Body of pancreas (tissue), 4 donors: ENCODE measurements around the gene MTMR3. TPM values are rescaled to one million over a fixed set of nuclear protein-coding genes. Genes with fewer than 3 reads are reported as not detected.
"Not testable (repeated sequence)": the region's sequence is repeated elsewhere in the genome, so short reads cannot be mapped to it uniquely, and the experiment has no call there.

Experiments
- ATAC-seq: fragments of 150-250 bp; one replicate; pipeline ENCODE4 v1.9.1; 2016
- DNase-seq, 4 donors: peaks; one replicate each; pipeline ENCODE4 v3.0.0-alpha.2; 2019
- H3K27ac ChIP-seq, 4 donors: fragments of 200-600 bp; sonication (generic); 1 replicate in 3 of 4; 2 replicates in 1 of 4; pipeline versions ENCODE4 v1.5.1 to v1.6.1; 2016 to 2019; ENCODE audit warnings: mild to moderate bottlenecking in 1 of 4, mixed read lengths in 1 of 4, moderate library complexity in 1 of 4
- H3K27me3 ChIP-seq, 2 donors: fragments of 200-600 bp; sonication (generic); one replicate each; pipeline ENCODE4 v1.6.0; 2016; ENCODE audit warnings: mild to moderate bottlenecking in 1 of 2
- H3K36me3 ChIP-seq, 2 donors: fragments of 200-600 bp; sonication (generic); replicated peaks in 1 of 2; 2 replicates each; pipeline ENCODE4 v1.5.1; 2016; ENCODE audit warnings: low read depth in 2 of 2; ENCODE audit not compliant: insufficient read depth in 1 of 2
- H3K4me1 ChIP-seq: fragments of 200-600 bp; sonication (generic); one replicate; pipeline ENCODE4 v1.6.0; 2016
- H3K4me3 ChIP-seq, 2 donors: fragments of 200-600 bp; sonication (generic); 1 replicate in 1 of 2; 2 replicates in 1 of 2; pipeline ENCODE4 v1.5.1; 2016 to 2019
- H3K9me3 ChIP-seq, 3 donors: fragments of 200-600 bp; sonication (generic); 1 replicate in 2 of 3; 2 replicates in 1 of 3; pipeline ENCODE4 v1.5.1; 2016
- POLR2A ChIP-seq, 3 donors: fragments of 450-650 bp; IDR thresholded peaks; one replicate each; pipeline ENCODE4 v1.6.1; 2016; ENCODE audit warnings: antibody characterized with exemption in 3 of 3, mild to moderate bottlenecking in 2 of 3
- WGBS, 2 donors: methylation state at CpG; one replicate each; pipeline ENCODE4 v1.1.5; 2017; 5-methylcytosine and 5-hydroxymethylcytosine counted together
- intact Hi-C: fragments of 100-400 bp; cut with DNase I; formaldehyde crosslinking; loops from one replicate; pipeline ENCODE4 v1.15.1; 2023
- total RNA-seq, 2 donors: library from RNA; depleted of rRNA; stranded (reverse); fragments of >200 nt; gene quantifications; one replicate each; pipeline ENCODE4 v1.1.0, GENCODE V29; 2016
- TF ChIP-seq, protein P1 (sequence below), 7 experiments: fragments of 450-650 bp in 4 of 7; fragments of 200-600 bp in 3 of 7; sonication (generic) in 3 of 7; IDR thresholded peaks; one replicate each; pipeline ENCODE4 v1.5.1; 2016 to 2019; ENCODE audit warnings: antibody characterized with exemption in 7 of 7

Gene MTMR3
- total RNA-seq, 2 donors from 2014 or later = 37.9 to 46.7 TPM

DNA sequence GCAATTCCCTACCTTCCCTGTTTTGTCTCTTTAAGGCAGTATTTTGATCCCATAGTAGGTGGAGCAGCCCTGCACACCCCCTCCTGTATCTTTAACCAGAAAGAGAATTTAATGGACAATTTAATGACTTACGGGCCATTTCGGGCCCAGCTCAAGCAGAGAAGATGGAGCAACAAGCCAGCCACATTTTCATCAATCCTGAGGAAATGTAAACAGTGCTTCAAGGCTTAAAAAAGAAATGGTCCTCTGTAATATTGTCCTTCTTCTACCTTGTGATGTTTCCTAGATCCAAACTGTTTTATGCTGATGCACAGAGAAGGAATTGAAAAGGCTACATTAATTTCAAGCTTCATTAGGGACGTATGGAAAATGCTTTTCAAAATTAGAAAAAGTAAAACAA, 88.6 kb downstream of the MTMR3 start:
- intact Hi-C loops = no loop called here
- ATAC-seq = no peak

GRCh38 chr22:29972121-29972520, 89.1 kb downstream of the MTMR3 start:
- no peaks in the 10 kb centered on the region for H3K36me3 ChIP-seq
- no peaks in the 10 kb centered on the region for H3K27me3 ChIP-seq
- H3K27ac ChIP-seq = no peak overlapping the region
- H3K9me3 ChIP-seq = no peaks in the 10 kb centered on the region
- H3K4me3 ChIP-seq = no peak overlapping the region
- intact Hi-C loops = no loop called here
- WGBS, 2 donors = 69 to 80% methylated on average over 2 of the region's 2 CpGs
- TF ChIP-seq POLR2A (IDR thresholded peaks at IDR 0.05) = no peak
- TF ChIP-seq, protein P1, sequence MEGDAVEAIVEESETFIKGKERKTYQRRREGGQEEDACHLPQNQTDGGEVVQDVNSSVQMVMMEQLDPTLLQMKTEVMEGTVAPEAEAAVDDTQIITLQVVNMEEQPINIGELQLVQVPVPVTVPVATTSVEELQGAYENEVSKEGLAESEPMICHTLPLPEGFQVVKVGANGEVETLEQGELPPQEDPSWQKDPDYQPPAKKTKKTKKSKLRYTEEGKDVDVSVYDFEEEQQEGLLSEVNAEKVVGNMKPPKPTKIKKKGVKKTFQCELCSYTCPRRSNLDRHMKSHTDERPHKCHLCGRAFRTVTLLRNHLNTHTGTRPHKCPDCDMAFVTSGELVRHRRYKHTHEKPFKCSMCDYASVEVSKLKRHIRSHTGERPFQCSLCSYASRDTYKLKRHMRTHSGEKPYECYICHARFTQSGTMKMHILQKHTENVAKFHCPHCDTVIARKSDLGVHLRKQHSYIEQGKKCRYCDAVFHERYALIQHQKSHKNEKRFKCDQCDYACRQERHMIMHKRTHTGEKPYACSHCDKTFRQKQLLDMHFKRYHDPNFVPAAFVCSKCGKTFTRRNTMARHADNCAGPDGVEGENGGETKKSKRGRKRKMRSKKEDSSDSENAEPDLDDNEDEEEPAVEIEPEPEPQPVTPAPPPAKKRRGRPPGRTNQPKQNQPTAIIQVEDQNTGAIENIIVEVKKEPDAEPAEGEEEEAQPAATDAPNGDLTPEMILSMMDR (IDR thresholded peaks at IDR 0.05) = no peak
- peaks cover 8% of the 10 kb centered on the region for H3K4me1 ChIP-seq
- peak; percentile 30 for ATAC-seq
- no peak for DNase-seq

More for the DNA sequence above, 88.6 kb downstream of the MTMR3 start:
- Histone ChIP-seq H3K9me3 (no peaks in the 10 kb centered on the region), H3K27ac (no peak overlapping the region), H3K4me1 (peaks cover 8% of the 10 kb centered on the region), H3K27me3 (no peaks in the 10 kb centered on the region), H3K36me3 (no peaks in the 10 kb centered on the region), H3K4me3 (no peak overlapping the region)
- 83 to 89% methylated on average over 3 of the region's 3 CpGs for WGBS, 2 donors
- DNase-seq = no peak
- TF ChIP-seq POLR2A (IDR thresholded peaks at IDR 0.05) = no peak
- TF ChIP-seq, protein P1 (IDR thresholded peaks at IDR 0.05) = no peak

GRCh38 chr22:29973269-29973668, 90.3 kb downstream of the MTMR3 start:
- intact Hi-C loops = no loop called here
- H3K4me3 ChIP-seq = no peak overlapping the region
- H3K27ac ChIP-seq = no peak overlapping the region
- H3K27me3 ChIP-seq = no peaks in the 10 kb centered on the region
- 37 to 44% methylated on average over 4 of the region's 4 CpGs for WGBS, 2 donors
- ATAC-seq = no peak
- TF ChIP-seq, protein P1 (IDR thresholded peaks at IDR 0.05) = no peak
- no peak for TF ChIP-seq POLR2A (IDR thresholded peaks at IDR 0.05)
- H3K9me3 ChIP-seq = no peaks in the 10 kb centered on the region
- H3K36me3 ChIP-seq = no peaks in the 10 kb centered on the region
- no peak for DNase-seq
- H3K4me1 ChIP-seq = peaks cover 8% of the 10 kb centered on the region

GRCh38 chr22:29973680-29974079, 90.7 kb downstream of the MTMR3 start:
- intact Hi-C loops, DNase-seq, ATAC-seq, H3K27me3 ChIP-seq, H3K36me3 ChIP-seq, H3K27ac ChIP-seq, H3K4me1 ChIP-seq, H3K9me3 ChIP-seq, H3K4me3 ChIP-seq: not testable (repeated sequence)
- 93 to 97% methylated on average over 9 of the region's 9 CpGs for WGBS, 2 donors

- intact Hi-C loops = no loop called here
- TF ChIP-seq, protein P1 (IDR thresholded peaks at IDR 0.05) = no peak
- no peak for TF ChIP-seq POLR2A (IDR thresholded peaks at IDR 0.05)
- no peak overlapping the region for H3K27ac ChIP-seq
- WGBS, 2 donors = 96 to 97% methylated on average over 7 of the region's 7 CpGs
- H3K9me3 ChIP-seq = no peaks in the 10 kb centered on the region
- peaks cover 17% of the 10 kb centered on the region for H3K4me1 ChIP-seq
- no peaks in the 10 kb centered on the region for H3K27me3 ChIP-seq
- ATAC-seq (no peak), DNase-seq (no peak)
- no peaks in the 10 kb centered on the region for H3K36me3 ChIP-seq
- no peak overlapping the region for H3K4me3 ChIP-seq
Observed at GRCh38 chr22:29975494-29975893, 92.5 kb downstream of the MTMR3 start.
